ENCODE data around the gene PDE4D.
A peak's percentile ranks its signal among the peaks of the same experiment; 100 is the strongest.

PDE4D gene

GRCh38 chr5:59042201-59043055, 851.1 kb downstream of the PDE4D start:
- no peak for TF ChIP-seq TAF1 (IDR thresholded peaks at IDR 0.05; ENCODE audit: borderline replicate concordance, insufficient read depth, low read length)
- no peak for TF ChIP-seq SIN3A (IDR thresholded peaks at IDR 0.05; ENCODE audit: borderline replicate concordance, insufficient read depth, low read length)
- TF ChIP-seq REST (IDR thresholded peaks at IDR 0.05; ENCODE audit: insufficient read depth in 1 of 2, low read depth in 2 of 2, low read length in 2 of 2), result no peak
- TF ChIP-seq POLR2AphosphoS5 (IDR thresholded peaks at IDR 0.05; ENCODE audit: low read depth, low read length), result no peak
- no peak for TF ChIP-seq FOXP2 (optimal IDR thresholded peaks at IDR 0.05; ENCODE audit: borderline replicate concordance, extremely low read depth, extremely low read length, insufficient read depth)

- no peak for TF ChIP-seq REST (IDR thresholded peaks at IDR 0.05; ENCODE audit: insufficient read depth in 1 of 2, low read depth in 2 of 2, low read length in 2 of 2)
- TF ChIP-seq FOXP2 (optimal IDR thresholded peaks at IDR 0.05; ENCODE audit: borderline replicate concordance, extremely low read depth, extremely low read length, insufficient read depth), result no peak
- no peak for TF ChIP-seq POLR2AphosphoS5 (IDR thresholded peaks at IDR 0.05; ENCODE audit: low read depth, low read length)
- no peak for TF ChIP-seq SIN3A (IDR thresholded peaks at IDR 0.05; ENCODE audit: borderline replicate concordance, insufficient read depth, low read length)
- TF ChIP-seq TAF1 (IDR thresholded peaks at IDR 0.05; ENCODE audit: borderline replicate concordance, insufficient read depth, low read length), result no peak
Observed at GRCh38 chr5:59041355-59041754, 852.2 kb downstream of the PDE4D start.

GRCh38 chr5:59040804-59041201, 852.7 kb downstream of the PDE4D start:
- TF ChIP-seq REST (IDR thresholded peaks at IDR 0.05; ENCODE audit: insufficient read depth in 1 of 2, low read depth in 2 of 2, low read length in 2 of 2), result no peak
- no peak for TF ChIP-seq FOXP2 (optimal IDR thresholded peaks at IDR 0.05; ENCODE audit: borderline replicate concordance, extremely low read depth, extremely low read length, insufficient read depth)
- no peak for TF ChIP-seq SIN3A (IDR thresholded peaks at IDR 0.05; ENCODE audit: borderline replicate concordance, insufficient read depth, low read length)
- TF ChIP-seq POLR2AphosphoS5 (IDR thresholded peaks at IDR 0.05; ENCODE audit: low read depth, low read length), result no peak
- TF ChIP-seq TAF1 (IDR thresholded peaks at IDR 0.05; ENCODE audit: borderline replicate concordance, insufficient read depth, low read length), result no peak

GRCh38 chr5:59040024-59040803, 853.3 kb downstream of the PDE4D start:
- TF ChIP-seq POLR2AphosphoS5 (IDR thresholded peaks at IDR 0.05; ENCODE audit: low read depth, low read length), result 0 out of 2 replicates have a peak, but pooled peaks have one; percentile 2
- no peak for TF ChIP-seq TAF1 (IDR thresholded peaks at IDR 0.05; ENCODE audit: borderline replicate concordance, insufficient read depth, low read length)

GRCh38 chr5:59039296-59040023, 854.1 kb downstream of the PDE4D start:
- TF ChIP-seq FOXP2 (optimal IDR thresholded peaks at IDR 0.05; ENCODE audit: borderline replicate concordance, extremely low read depth, extremely low read length, insufficient read depth), result peak; percentile 62
- TF ChIP-seq POLR2AphosphoS5 (IDR thresholded peaks at IDR 0.05; ENCODE audit: low read depth, low read length), result peak; percentile 74
- peak; percentile 86; the same call in 1 of the 2 replicates for TF ChIP-seq TAF1 (IDR thresholded peaks at IDR 0.05; ENCODE audit: borderline replicate concordance, insufficient read depth, low read length)
- TF ChIP-seq SIN3A (IDR thresholded peaks at IDR 0.05; ENCODE audit: borderline replicate concordance, insufficient read depth, low read length), result peak; percentile 93; the same call in 1 of the 2 replicates
- no peak for TF ChIP-seq REST (IDR thresholded peaks at IDR 0.05; ENCODE audit: insufficient read depth in 1 of 2, low read depth in 2 of 2, low read length in 2 of 2)
